Measurements from ENCODE around the gene YIF1B. TPM values are rescaled to one million over a fixed set of nuclear protein-coding genes. Genes with fewer than 3 reads are reported as not detected.

Gene YIF1B
- polyA plus RNA-seq, 1 experiment = 44.9 TPM

DNA sequence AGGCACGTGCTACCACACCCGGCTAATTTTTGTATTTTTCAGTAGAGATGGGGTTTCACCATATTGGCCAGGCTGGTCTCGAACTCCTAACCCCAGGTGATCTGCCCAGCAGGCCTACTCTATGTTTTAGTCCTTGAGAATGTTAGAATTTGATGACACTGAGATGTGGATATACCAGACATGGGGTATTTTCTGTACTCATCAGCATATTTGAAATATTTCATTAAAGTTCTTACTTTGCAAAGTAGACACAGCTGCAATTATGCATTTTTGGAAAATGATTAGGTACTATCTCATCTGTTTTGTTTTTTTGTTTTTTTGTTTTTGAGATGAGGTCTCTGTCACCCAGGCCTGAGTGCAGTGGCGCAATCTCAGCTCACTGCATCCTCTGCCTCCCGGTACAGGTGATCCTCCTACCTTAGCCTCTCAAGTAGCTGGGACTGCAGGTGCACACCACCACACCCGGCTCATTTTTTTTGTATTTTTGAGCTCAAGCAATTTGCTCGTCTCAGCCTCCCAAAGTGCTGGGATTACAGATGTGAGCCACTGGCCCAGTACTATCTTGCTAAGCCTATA, 38.7 kb downstream of the YIF1B start:
- no peaks in the 10 kb centered on the region for H3K27me3 ChIP-seq (ENCODE audit: control insufficient read depth, insufficient read depth, low read length)
- no peaks in the 10 kb centered on the region for H3K9me3 ChIP-seq (ENCODE audit: control insufficient read depth, insufficient read depth, low read length)
- no peak overlapping the region for H3K4me3 ChIP-seq (ENCODE audit: low read depth, low read length)
- DNase-seq (ENCODE audit: low read depth, low spot score) = no peak
- no peak for TF ChIP-seq CTCF (IDR thresholded peaks at IDR 0.05; ENCODE audit: low read depth, low read length)
- H3K27ac ChIP-seq (ENCODE audit: low read depth, low read length) = no peak overlapping the region
- POLR2A ChIA-PET = interaction anchor here (1.1 to 1.4 kb wide), 2 partner anchors 10 to 13 kb away, joined by 3 to 4 read pairs; no protein-coding TSS in a partner anchor
- CTCF ChIA-PET = interaction anchor here (2.1 kb wide), 1 partner anchor 34 kb away, joined by 10 read pairs; no protein-coding TSS in a partner anchor

GRCh38 chr19:38274739-38275138, 41.0 kb downstream of the YIF1B start:
- H3K27ac ChIP-seq (ENCODE audit: low read depth, low read length) = no peak overlapping the region
- ChIA-PET POLR2A (no interaction called here), CTCF (no interaction called here)
- no peak for DNase-seq (ENCODE audit: low read depth, low spot score)
- TF ChIP-seq CTCF (IDR thresholded peaks at IDR 0.05; ENCODE audit: low read depth, low read length) = no peak
- no peak overlapping the region for H3K4me3 ChIP-seq (ENCODE audit: low read depth, low read length)
- no peaks in the 10 kb centered on the region for H3K9me3 ChIP-seq (ENCODE audit: control insufficient read depth, insufficient read depth, low read length)
- H3K27me3 ChIP-seq (ENCODE audit: control insufficient read depth, insufficient read depth, low read length) = no peaks in the 10 kb centered on the region

DNA sequence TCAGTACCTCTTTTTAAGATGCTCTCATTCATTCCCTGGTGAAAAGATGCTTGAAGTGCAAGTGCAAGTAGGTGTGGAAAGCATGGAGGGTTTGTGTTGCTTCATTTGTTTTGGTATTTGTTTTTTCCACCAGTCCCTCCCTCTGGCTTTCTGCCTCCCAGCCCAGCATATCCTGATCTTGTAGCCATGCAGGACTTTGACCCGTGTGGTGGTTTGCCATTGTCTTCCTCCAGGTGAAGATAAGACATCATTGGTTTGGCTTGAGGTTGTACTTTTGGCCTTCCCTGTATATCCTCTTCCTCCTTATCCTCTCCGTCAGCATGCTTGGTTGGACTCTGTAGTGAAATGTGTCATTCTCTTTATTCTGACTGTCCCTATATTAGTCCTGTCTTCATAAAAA, 42.2 kb downstream of the YIF1B start:
- H3K9me3 ChIP-seq (ENCODE audit: control insufficient read depth, insufficient read depth, low read length) = no peaks in the 10 kb centered on the region
- DNase-seq (ENCODE audit: low read depth, low spot score) = no peak
- ChIA-PET CTCF (interaction anchor here (1.3 kb wide), 1 partner anchor 29 kb away, joined by 3 read pairs; no protein-coding TSS in a partner anchor), POLR2A (no interaction called here)
- no peaks in the 10 kb centered on the region for H3K27me3 ChIP-seq (ENCODE audit: control insufficient read depth, insufficient read depth, low read length)
- no peak for TF ChIP-seq CTCF (IDR thresholded peaks at IDR 0.05; ENCODE audit: low read depth, low read length)
- H3K4me3 ChIP-seq (ENCODE audit: low read depth, low read length) = no peak overlapping the region
- H3K27ac ChIP-seq (ENCODE audit: low read depth, low read length) = no peak overlapping the region

DNA sequence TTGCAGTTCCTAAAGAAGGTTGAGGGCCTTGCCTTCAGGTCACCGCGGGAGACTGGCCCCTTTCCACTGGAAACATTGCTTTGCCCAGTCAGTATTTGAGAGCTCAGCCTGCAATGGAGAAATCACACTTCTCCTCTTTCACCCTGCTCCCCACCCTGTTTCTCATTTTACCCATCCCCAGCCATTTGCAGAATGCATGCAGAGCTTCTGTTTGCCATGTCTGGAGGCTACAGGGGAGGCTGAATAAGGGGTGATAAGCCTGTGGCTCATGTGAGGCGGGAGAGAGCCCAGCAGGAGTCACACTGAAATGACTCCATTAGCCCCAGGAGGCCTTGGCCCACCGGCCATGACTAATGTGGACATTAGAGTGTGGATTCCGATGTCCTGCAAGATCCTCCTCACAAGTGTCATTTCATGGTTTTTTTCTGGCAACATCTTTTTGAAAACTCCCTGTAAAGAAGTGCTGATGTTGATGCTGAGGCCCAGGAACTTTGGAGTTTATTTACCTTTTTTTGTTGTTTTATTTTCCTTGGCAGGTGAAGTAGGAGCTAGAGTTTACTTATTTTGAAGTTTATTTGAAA, 45.1 kb downstream of the YIF1B start:
- H3K9me3 ChIP-seq (ENCODE audit: control insufficient read depth, insufficient read depth, low read length) = no peaks in the 10 kb centered on the region
- no peak overlapping the region for H3K4me3 ChIP-seq (ENCODE audit: low read depth, low read length)
- ChIA-PET CTCF (interaction anchor here (0.6 kb wide), 1 partner anchor 268 kb away, joined by 4 read pairs; no protein-coding TSS in a partner anchor), POLR2A (no interaction called here)
- H3K27me3 ChIP-seq (ENCODE audit: control insufficient read depth, insufficient read depth, low read length) = no peaks in the 10 kb centered on the region
- no peak overlapping the region for H3K27ac ChIP-seq (ENCODE audit: low read depth, low read length)
- DNase-seq (ENCODE audit: low read depth, low spot score) = no peak
- no peak for TF ChIP-seq CTCF (IDR thresholded peaks at IDR 0.05; ENCODE audit: low read depth, low read length)

DNA sequence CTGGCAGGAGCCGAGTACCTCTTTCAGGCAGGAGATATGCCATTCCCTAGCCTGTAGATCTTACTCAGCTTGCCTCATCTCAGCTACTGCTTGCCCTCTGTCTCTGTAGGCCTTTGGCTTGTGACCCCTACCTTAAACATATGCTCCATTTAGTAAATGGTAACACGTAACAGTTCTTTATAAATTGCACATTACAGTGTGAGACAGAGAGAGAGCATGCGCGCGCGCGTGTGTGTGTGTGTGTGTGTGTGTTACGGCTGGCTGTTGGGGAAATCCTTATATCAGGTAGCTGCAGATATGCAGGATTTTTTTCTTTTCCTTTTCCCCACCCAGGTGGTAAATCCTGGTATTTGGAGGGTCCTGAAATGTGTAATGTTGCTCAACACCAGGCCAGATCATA, 47.2 kb downstream of the YIF1B start:
- Histone ChIP-seq H3K27me3 (ENCODE audit: control insufficient read depth, insufficient read depth, low read length) (peaks cover 3% of the 10 kb centered on the region), H3K4me3 (ENCODE audit: low read depth, low read length) (no peak overlapping the region), H3K9me3 (ENCODE audit: control insufficient read depth, insufficient read depth, low read length) (no peaks in the 10 kb centered on the region), H3K27ac (ENCODE audit: low read depth, low read length) (no peak overlapping the region)
- ChIA-PET CTCF (interaction anchor here (0.6 to 2.6 kb wide), 2 partner anchors 15 to 24 kb away, joined by 3 to 7 read pairs; no protein-coding TSS in a partner anchor), POLR2A (no interaction called here)
- no peak for TF ChIP-seq CTCF (IDR thresholded peaks at IDR 0.05; ENCODE audit: low read depth, low read length)
- DNase-seq (ENCODE audit: low read depth, low spot score) = no peak

All from AG04450 (cell line).